Panc1 (cell line): Measurements from ENCODE around the gene TWSG1. TPM values are rescaled to one million over a fixed set of nuclear protein-coding genes. Genes with fewer than 3 reads are reported as not detected.

ENCODE experiments used
- ATAC-seq: fragments of 200-7000 bp; cut with Tn5 transposase; 2 replicates; pipeline ENCODE4 v1.9.1; 2020; ENCODE audit warnings: mild to moderate bottlenecking, moderate library complexity
- Bru-seq: library from RNA; stranded (reverse); fragments of 400-500 nt; gene quantifications from one replicate; lab custom pipeline; 2021; lab: Mats Ljungman, UMichigan
- BruChase-seq, 2 experiments: library from RNA; stranded (reverse); fragments of 400-500 nt; gene quantifications; one replicate each; lab custom pipeline; 2021; lab: Mats Ljungman, UMichigan
- BruUV-seq: library from RNA; stranded (reverse); fragments of 400-500 nt; replicated peaks from 2 replicates; lab custom pipeline; 2021; lab: Mats Ljungman, UMichigan
- CTCF ChIA-PET: fragments of 300-600 bp; sonication (Branson Sonifier 250); formaldehyde crosslinking; loops from one replicate; lab custom pipeline; 2022; ENCODE audit warnings: antibody characterized with exemption; lab: Charles Lee
- POLR2A ChIA-PET: fragments of 300-600 bp; sonication (Branson Sonifier 250); formaldehyde crosslinking; loops from one replicate; lab custom pipeline; 2022; ENCODE audit warnings: antibody characterized with exemption; lab: Charles Lee
- DNase-seq: peaks from one replicate; pipeline ENCODE4 v3.0.0-alpha.2; 2010; ENCODE audit warnings: low read depth, low spot score
- H3K27ac ChIP-seq: 2 replicates; pipeline ENCODE4 v1.5.1; 2011; ENCODE audit warnings: mild to moderate bottlenecking, low read length, inconsistent platforms
- H3K27me3 ChIP-seq: fragments of 200-500 bp; sonication (Bioruptor generic); 2 replicates; pipeline ENCODE4 v1.6.0; 2014; ENCODE audit warnings: low read length, inconsistent platforms; ENCODE audit not compliant: control insufficient read depth, insufficient read depth
- H3K36me3 ChIP-seq: fragments of 200-500 bp; sonication (Bioruptor generic); 2 replicates; pipeline ENCODE4 v1.5.1; 2014; ENCODE audit warnings: inconsistent platforms, mild to moderate bottlenecking, low read length, moderate library complexity; ENCODE audit not compliant: control insufficient read depth, insufficient read depth
- H3K4me1 ChIP-seq: 2 replicates; pipeline ENCODE4 v1.5.1; 2011; ENCODE audit warnings: inconsistent platforms, mild to moderate bottlenecking, low read length, moderate library complexity; ENCODE audit not compliant: control insufficient read depth, insufficient read depth
- H3K4me3 ChIP-seq, 2 experiments: 2 replicates each; pipeline ENCODE4 v1.5.1; 2011 to 2012; ENCODE audit warnings: low read depth in 2 of 2, low read length in 2 of 2, mild to moderate bottlenecking in 2 of 2, inconsistent platforms in 1 of 2, moderate library complexity in 1 of 2
- H3K9me3 ChIP-seq: fragments of 200-500 bp; sonication (Bioruptor generic); 2 replicates; pipeline ENCODE4 v1.5.1; 2014; ENCODE audit warnings: low read depth, mild to moderate bottlenecking, inconsistent platforms, low read length, moderate library complexity; ENCODE audit not compliant: control insufficient read depth, insufficient read depth
- CTCF ChIP-seq: fragments of 450-650 bp; IDR thresholded peaks from 2 replicates; pipeline ENCODE4 v1.5.1; 2017; ENCODE audit warnings: mild to moderate bottlenecking
- REST ChIP-seq, 2 experiments: IDR thresholded peaks; 2 replicates each; pipeline ENCODE4 v1.6.1; 2011 to 2012; ENCODE audit warnings: low read depth in 2 of 2, control low read depth in 1 of 2, low read length in 1 of 2, mild to moderate bottlenecking in 1 of 2, moderate library complexity in 1 of 2; ENCODE audit not compliant: insufficient read depth in 1 of 2
- SIN3A ChIP-seq: IDR thresholded peaks from 2 replicates; pipeline ENCODE4 v1.6.1; 2012; ENCODE audit warnings: low read depth, mild to moderate bottlenecking, low read length, moderate library complexity, borderline replicate concordance; ENCODE audit not compliant: insufficient read depth
- TCF7L2 ChIP-seq: IDR thresholded peaks from 2 replicates; pipeline ENCODE4 v1.6.1; 2011; ENCODE audit warnings: mild to moderate bottlenecking, low read depth, low read length, inconsistent platforms
- in situ Hi-C: cut with HindIII; loops from 2 replicates; pipeline ENCODE4 v1.10.0; 2016; ENCODE audit warnings: low sequenced_read_pairs, low pct_unique_long_range_greater_than_20kb
- intact Hi-C: fragments of 100-400 bp; cut with micrococcal nuclease; formaldehyde crosslinking; loops from one replicate; pipeline ENCODE4 v1.10.0; 2022; ENCODE audit not compliant: unreplicated experiment
- long read RNA-seq: library from polyadenylated mRNA; unstranded; transcript quantifications from one replicate; pipeline ENCODE4 v2.0.0, GENCODE V29; 2021; ENCODE audit not compliant: unreplicated experiment
- polyA plus RNA-seq: library from polyadenylated mRNA; unstranded; fragments of >200 nt; gene quantifications from one replicate; pipeline ENCODE4 v1.2.1, GENCODE V29; 2012; ENCODE audit warnings: missing spikeins; ENCODE audit not compliant: insufficient read length
- total RNA-seq: library from RNA; stranded (reverse); gene quantifications from one replicate; pipeline ENCODE4 v1.2.1, GENCODE V29; 2021; ENCODE audit not compliant: unreplicated experiment

TWSG1 gene
- total RNA-seq (54.1 TPM), Bru-seq, nascent RNA (percentile 75 among the genes with signal in this experiment), BruChase-seq, experiment 1, labeled RNA remaining after a 2-hour chase (percentile 71 among the genes with signal in this experiment), BruChase-seq, experiment 2, labeled RNA remaining after a 6-hour chase (percentile 86 among the genes with signal in this experiment)
- polyA plus RNA-seq = 34.4 TPM
- long read RNA-seq, transcript TWSG1-201 (5 exons, 3,756 nt) = major isoform, 283 of 321 reads
- long read RNA-seq, partial matches to known transcripts = 9 of 321 reads
- long read RNA-seq, other reads (novel, unspliced or antisense) = 27 of 321 reads

GRCh38 chr18:9334329-9334972 is at the start of gene TWSG1:
TSS of gene TWSG1 (plus strand) at chr18:9334773. CDS start at chr18:9337230, 2,457 bp downstream.
- intact Hi-C loops = loop anchor here (10.0 kb wide), 1 partner anchor 190 kb away; no protein-coding TSS in a partner anchor

More at GRCh38 chr18:9334329-9334972, at the start of gene TWSG1:
- H3K36me3 ChIP-seq = peaks cover 17% of the 10 kb centered on the region
- ChIA-PET CTCF (interaction anchor here (0.6 to 0.9 kb wide), 6 partner anchors 110 to 263 kb away, joined by 3 to 9 read pairs (median 4); no protein-coding TSS in a partner anchor), POLR2A (interaction anchor here (0.6 to 0.9 kb wide), 2 partner anchors 206 to 937 kb away, joined by 3 to 9 read pairs; no protein-coding TSS in a partner anchor)
- peaks cover 8% of the 10 kb centered on the region; the same call in 1 of the 2 replicates for H3K4me1 ChIP-seq
- DNase-seq (peak; percentile 22), ATAC-seq (peak; percentile 95)
- no TSS peak for BruUV-seq
- H3K9me3 ChIP-seq = no peaks in the 10 kb centered on the region
- in situ Hi-C loops = no loop called here
- TF ChIP-seq TCF7L2 (peak; percentile 58; the same call in 1 of the 2 replicates), CTCF (peak; percentile 72), REST (IDR thresholded peaks at IDR 0.05; ENCODE audit: insufficient read depth in 1 of 2, low read depth in 2 of 2, low read length in 1 of 2) (no peak), SIN3A (no peak)
- H3K4me3 ChIP-seq = peak within 1 kb of the TSS; percentile 78 to 81
- no peaks in the 10 kb centered on the region for H3K27me3 ChIP-seq
- H3K27ac ChIP-seq = peak within 1 kb of the TSS; percentile 80
